Breast epithelium (tissue), 4 donors: ENCODE results near the gene VPS35. TPM values are rescaled to one million over a fixed set of nuclear protein-coding genes. Genes with fewer than 3 reads are reported as not detected.
A peak's percentile ranks its signal among the peaks of the same experiment; 100 is the strongest.

Experiments
- DNase-seq, 2 donors: peaks; one replicate each; pipeline ENCODE4 v3.0.0-alpha.2; 2019; ENCODE audit warnings: low spot score in 2 of 2
- H3K27ac ChIP-seq, 2 donors: fragments of 200-600 bp; sonication (generic) in 1 of 2; one replicate each; pipeline ENCODE4 v1.5.1; 2016 to 2019; ENCODE audit warnings: mild to moderate bottlenecking in 1 of 2
- H3K27me3 ChIP-seq, 2 donors: fragments of 200-600 bp; sonication (generic) in 1 of 2; one replicate each; pipeline versions ENCODE4 v1.5.1 to v1.6.0; 2017 to 2019; ENCODE audit warnings: control low read depth in 1 of 2, mild to moderate bottlenecking in 1 of 2
- H3K36me3 ChIP-seq: fragments of 200-600 bp; one replicate; pipeline ENCODE4 v1.5.1; 2019
- H3K4me1 ChIP-seq, 2 donors: fragments of 200-600 bp; sonication (generic); one replicate each; pipeline ENCODE4 v1.5.1; 2016 to 2019; ENCODE audit warnings: control low read depth in 1 of 2
- H3K4me3 ChIP-seq, 3 donors: fragments of 200-600 bp; sonication (generic); 1 replicate in 2 of 3; 2 replicates in 1 of 3; pipeline ENCODE4 v1.5.1; 2016 to 2019; ENCODE audit warnings: mild to moderate bottlenecking in 3 of 3, moderate library complexity in 2 of 3
- H3K9me3 ChIP-seq, 2 donors: fragments of 200-600 bp; sonication (generic) in 1 of 2; one replicate each; pipeline ENCODE4 v1.5.1; 2016 to 2019; ENCODE audit warnings: control low read depth in 1 of 2
- POLR2A ChIP-seq: fragments of 450-650 bp; IDR thresholded peaks from one replicate; pipeline ENCODE4 v1.6.1; 2016; ENCODE audit warnings: antibody characterized with exemption, mild to moderate bottlenecking, moderate library complexity
- POLR2AphosphoS5 ChIP-seq, 3 donors: sonication (generic); formaldehyde crosslinking; IDR thresholded peaks; one replicate each; pipeline ENCODE4 v1.6.1; 2017; ENCODE audit warnings: antibody characterized with exemption in 3 of 3
- intact Hi-C: fragments of 100-400 bp; cut with DNase I; formaldehyde crosslinking; loops from one replicate; pipeline ENCODE4 v1.15.1; 2023; ENCODE audit warnings: low total_unique reads
- total RNA-seq, 3 donors: library from RNA; depleted of rRNA; stranded (reverse); fragments of >200 nt; gene quantifications; one replicate each; pipeline ENCODE4 v1.1.0, GENCODE V29; 2016
- TF ChIP-seq, protein P1 (sequence below), 3 donors: fragments of 450-650 bp; IDR thresholded peaks; one replicate each; pipeline ENCODE4 v1.5.1; 2016 to 2017; ENCODE audit warnings: antibody characterized with exemption in 3 of 3, mild to moderate bottlenecking in 3 of 3, moderate library complexity in 3 of 3

VPS35 gene
- total RNA-seq, 3 donors from 2014 or later = 56.0 to 117 (median 66.9) TPM

DNA sequence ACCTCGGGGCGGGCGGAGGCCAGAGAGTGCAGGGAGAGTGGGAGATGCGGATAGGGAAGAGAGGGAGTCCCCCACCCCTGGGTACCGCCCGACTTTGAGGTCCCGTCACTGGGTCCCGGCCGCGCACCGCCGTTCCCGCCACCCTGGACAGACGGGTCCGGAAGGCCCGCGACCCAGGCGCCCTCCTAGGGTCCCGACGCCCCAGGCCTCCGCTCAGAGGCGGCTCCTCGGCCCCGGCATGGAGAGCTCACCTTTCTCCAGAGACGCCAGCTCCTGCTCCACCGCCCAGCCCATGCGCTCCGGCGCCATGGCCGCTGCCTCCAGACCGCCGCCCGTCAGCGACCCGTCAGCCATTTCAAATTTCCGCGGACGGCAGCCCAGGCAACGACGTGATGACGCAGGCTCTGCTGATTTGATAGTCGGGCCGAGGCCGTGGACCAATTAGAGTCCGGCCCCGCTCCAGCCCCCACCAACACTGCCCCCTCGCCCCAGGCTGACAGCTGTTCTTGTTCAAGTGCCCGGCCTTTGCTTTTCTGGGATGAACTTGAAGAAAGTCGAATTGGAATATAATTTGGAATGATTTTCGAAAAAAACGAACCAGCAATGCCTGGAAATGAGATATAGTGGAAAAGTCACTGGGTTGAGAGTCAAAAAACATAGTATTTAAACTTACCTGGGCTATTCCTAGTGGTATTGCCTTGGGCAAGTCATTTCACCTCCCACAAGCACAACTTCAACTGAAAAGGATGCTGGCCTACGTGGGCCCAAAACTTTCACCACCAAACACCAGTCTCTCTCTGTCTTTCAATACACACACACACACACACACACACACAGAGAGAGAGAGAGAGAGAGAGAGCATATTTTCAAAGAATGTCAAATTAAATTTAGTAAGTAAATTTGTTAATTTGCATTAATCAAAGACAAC lies 67.7 kb downstream of the VPS35 start, which contains the start of gene SHCBP1:
Gene SHCBP1, minus strand, starts transcription at position 374 of the 928 bp plus-strand sequence. Its CDS starts 20 bp downstream, at position 354.
- TF ChIP-seq POLR2A = no peak
- TF ChIP-seq POLR2AphosphoS5 (IDR thresholded peaks at IDR 0.05) = no peak
- TF ChIP-seq, protein P1, sequence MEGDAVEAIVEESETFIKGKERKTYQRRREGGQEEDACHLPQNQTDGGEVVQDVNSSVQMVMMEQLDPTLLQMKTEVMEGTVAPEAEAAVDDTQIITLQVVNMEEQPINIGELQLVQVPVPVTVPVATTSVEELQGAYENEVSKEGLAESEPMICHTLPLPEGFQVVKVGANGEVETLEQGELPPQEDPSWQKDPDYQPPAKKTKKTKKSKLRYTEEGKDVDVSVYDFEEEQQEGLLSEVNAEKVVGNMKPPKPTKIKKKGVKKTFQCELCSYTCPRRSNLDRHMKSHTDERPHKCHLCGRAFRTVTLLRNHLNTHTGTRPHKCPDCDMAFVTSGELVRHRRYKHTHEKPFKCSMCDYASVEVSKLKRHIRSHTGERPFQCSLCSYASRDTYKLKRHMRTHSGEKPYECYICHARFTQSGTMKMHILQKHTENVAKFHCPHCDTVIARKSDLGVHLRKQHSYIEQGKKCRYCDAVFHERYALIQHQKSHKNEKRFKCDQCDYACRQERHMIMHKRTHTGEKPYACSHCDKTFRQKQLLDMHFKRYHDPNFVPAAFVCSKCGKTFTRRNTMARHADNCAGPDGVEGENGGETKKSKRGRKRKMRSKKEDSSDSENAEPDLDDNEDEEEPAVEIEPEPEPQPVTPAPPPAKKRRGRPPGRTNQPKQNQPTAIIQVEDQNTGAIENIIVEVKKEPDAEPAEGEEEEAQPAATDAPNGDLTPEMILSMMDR (IDR thresholded peaks at IDR 0.05) = no peak
- intact Hi-C loops = no loop called here
- peak; percentile 71 to 75 for DNase-seq
- no peak within 1 kb of the TSS for H3K27ac ChIP-seq
- H3K4me1 ChIP-seq = no peaks in the 10 kb centered on the region
- H3K27me3 ChIP-seq = no peaks in the 10 kb centered on the region
- H3K9me3 ChIP-seq = no peaks in the 10 kb centered on the region
- H3K4me3 ChIP-seq = peak within 1 kb of the TSS; percentile 53 to 80 (median 60)
- no peaks in the 10 kb centered on the region for H3K36me3 ChIP-seq

DNA sequence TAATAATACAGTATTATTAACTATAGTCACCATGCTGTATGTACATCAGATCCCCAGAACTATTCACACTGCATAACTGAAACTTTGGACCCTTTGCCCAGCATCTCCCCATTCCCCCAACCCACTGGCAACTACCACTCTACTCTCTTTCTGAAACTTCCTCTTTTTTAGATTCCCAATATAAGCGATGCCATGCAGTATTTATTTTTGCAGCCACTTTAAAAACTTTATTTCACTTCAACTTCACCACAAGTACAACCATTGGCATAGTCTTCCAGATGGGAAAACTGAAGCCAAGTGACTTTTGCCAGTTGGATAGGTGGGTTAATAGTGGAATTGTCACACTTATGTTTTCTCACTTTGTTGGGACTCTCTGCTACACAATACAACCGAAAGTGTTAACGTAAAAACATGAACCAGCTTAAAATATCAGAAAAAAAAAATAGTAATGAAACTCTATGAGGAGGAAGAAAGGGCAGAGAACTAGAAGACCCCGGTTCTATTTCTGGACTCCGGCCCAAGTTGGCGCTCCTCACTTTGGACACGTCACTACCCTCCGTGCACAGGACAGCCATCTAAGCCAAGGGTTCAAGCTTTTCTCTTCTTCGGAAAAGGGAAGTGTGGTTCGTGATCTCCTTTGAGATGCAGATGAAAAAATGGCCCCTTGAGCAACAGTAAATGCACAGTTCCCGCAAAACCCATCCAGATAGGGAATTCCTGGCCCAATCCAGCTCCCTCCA lies 68.5 kb downstream of the VPS35 start:
- DNase-seq = no peak
- Histone ChIP-seq H3K36me3 (no peaks in the 10 kb centered on the region), H3K27me3 (no peaks in the 10 kb centered on the region), H3K9me3 (no peaks in the 10 kb centered on the region), H3K4me3 (peak overlapping the region; percentile 53 to 80 (median 60)), H3K4me1 (no peaks in the 10 kb centered on the region), H3K27ac (no peak overlapping the region)
- intact Hi-C loops = no loop called here
- TF ChIP-seq, protein P1 (IDR thresholded peaks at IDR 0.05) = no peak
- TF ChIP-seq POLR2AphosphoS5 (IDR thresholded peaks at IDR 0.05) (no peak), POLR2A (no peak)

DNA sequence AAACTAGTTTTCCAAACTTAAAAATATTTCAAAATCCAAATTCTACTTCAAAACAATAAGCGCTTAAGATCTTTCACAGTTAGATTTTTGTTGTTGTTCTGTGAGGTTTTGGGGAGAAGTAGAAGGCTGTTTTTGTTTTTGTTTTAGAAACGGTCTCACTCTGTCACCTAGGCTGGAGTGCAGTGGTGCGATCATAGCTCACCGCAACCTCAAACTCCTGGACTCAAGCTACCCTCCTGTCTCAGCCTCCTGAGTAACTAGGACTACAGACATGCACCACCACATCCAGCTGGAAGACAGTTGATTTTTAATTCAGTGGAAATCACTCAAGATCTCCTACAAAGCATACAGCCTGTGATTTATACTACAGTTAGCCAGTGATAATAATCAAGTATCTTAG lies 70.5 kb downstream of the VPS35 start:
- Histone ChIP-seq H3K4me3 (no peak overlapping the region), H3K4me1 (no peaks in the 10 kb centered on the region), H3K9me3 (no peaks in the 10 kb centered on the region), H3K27me3 (no peaks in the 10 kb centered on the region), H3K36me3 (no peaks in the 10 kb centered on the region), H3K27ac (no peak overlapping the region)
- TF ChIP-seq POLR2A = no peak
- TF ChIP-seq, protein P1 (IDR thresholded peaks at IDR 0.05) = no peak
- TF ChIP-seq POLR2AphosphoS5 (IDR thresholded peaks at IDR 0.05) = no peak
- intact Hi-C loops = no loop called here
- no peak for DNase-seq

DNA sequence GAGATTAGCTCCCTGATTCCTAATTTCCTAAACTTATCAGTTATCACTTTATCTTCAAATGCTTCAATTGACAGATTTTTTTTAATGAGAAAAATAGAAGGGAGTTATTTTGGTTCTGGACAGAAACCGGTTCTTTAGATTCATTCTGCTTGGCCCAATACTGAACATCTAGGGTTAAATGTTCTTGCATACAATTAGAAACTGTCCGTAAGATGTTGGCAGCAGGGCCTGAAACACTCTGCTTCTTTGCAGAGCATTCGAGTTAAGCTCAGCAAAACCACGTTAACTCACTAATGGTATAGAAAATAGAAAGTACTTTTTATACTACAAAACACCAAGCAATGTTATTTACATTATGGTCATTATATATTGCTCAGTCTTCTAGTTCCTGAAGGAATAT lies 75.0 kb downstream of the VPS35 start:
- Histone ChIP-seq H3K27ac (no peak overlapping the region), H3K27me3 (no peaks in the 10 kb centered on the region), H3K36me3 (no peaks in the 10 kb centered on the region), H3K4me3 (no peak overlapping the region), H3K4me1 (no peaks in the 10 kb centered on the region), H3K9me3 (no peaks in the 10 kb centered on the region)
- no peak for TF ChIP-seq POLR2AphosphoS5 (IDR thresholded peaks at IDR 0.05)
- TF ChIP-seq, protein P1 (IDR thresholded peaks at IDR 0.05) = no peak
- TF ChIP-seq POLR2A = no peak
- intact Hi-C loops = no loop called here
- DNase-seq = no peak

DNA sequence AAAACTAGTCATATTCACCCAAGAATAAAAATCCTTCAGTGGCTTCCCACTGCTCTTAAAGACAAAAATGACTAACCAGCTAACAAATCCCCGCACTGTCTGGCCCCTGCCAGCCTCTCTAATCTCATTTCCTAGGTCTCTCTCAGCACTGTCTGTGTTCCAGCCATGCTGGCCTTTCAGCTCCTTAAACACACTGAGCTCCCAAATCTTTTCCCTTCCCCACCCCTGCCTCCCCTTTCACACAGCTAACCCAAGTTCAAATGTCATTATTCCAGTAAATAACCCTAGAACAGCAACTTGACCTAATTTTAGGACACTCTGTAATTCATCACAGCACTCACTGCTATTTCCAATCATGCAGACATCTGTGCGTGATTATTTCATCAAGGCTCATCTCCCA lies 75.6 kb downstream of the VPS35 start:
- no peak for DNase-seq
- Histone ChIP-seq H3K9me3 (no peaks in the 10 kb centered on the region), H3K36me3 (no peaks in the 10 kb centered on the region), H3K4me1 (no peaks in the 10 kb centered on the region), H3K4me3 (no peak overlapping the region), H3K27me3 (no peaks in the 10 kb centered on the region), H3K27ac (no peak overlapping the region)
- intact Hi-C loops = no loop called here
- TF ChIP-seq POLR2A = no peak
